NCI-H2081 treated with DMSO at 0.1 percent for 48 hours (cell line): ENCODE data around the gene EVC.
"Not testable (repeated sequence)": the region's sequence is repeated elsewhere in the genome, so short reads cannot be mapped to it uniquely, and the experiment has no call there.

Source experiments
- DNase-seq: peaks from one replicate; lab custom pipeline; 2025; lab: John Stamatoyannopoulos, UW

The EVC gene

DNA sequence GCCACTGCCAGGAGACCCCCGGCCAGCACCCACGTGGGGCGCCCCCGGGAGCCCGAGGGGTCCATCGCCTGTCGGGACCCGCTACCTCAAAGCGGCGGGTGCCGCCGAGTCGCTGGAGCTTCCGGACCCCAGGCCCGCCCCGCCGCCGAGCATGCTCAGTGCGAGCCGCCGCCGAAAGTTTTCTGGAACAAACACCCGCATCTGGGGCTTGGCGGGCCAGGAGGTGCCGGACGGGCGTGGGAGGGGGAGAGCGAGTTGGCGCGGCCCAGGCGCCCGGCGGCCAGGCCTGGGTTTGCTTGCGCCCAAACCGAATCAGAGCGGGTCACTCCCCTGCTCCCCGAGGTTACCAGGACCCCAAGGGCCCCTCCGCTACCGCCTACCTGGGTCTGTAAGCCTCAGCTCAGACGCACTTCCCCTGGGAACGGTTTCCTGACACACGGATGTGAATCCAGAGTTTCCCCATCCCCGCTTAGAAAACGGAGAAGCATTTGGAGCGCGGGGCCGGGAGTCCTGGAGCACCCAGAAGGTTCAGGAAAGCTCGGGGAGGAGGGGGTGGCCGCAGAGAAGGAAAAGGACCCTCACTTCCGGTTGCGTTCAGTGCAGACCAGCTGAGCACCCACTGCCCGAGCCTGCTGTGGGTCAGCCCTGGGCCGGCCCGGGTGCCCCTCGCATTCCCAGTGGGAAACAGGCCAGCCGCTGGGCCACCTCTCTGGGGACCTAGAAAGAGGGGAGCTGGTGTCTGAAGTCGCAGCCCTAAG is 2.4 kb upstream of the EVC start, which contains the start of gene EVC2:
TSS of gene EVC2 (minus strand) at position 111 of the 758 bp plus-strand sequence. CDS start at position 65, 46 bp downstream.
- no peak for DNase-seq

DNA sequence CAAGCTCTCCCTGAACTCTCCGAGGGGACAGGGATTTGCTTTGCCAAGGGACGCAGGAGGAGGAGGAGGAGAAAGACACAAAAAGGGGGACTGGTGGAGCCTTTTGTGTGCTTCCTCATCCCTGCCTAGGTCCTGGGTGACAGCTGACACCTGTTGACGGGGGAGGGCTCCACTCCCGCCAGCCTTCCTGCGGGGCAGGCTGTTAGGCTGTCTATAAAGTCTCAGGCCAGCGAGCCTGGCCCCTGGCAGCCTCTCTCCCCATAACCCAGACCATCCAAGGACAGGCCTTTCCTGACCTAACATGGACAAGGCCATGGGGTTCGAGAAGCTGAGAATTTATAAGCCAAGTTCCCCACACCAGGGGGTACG is 1.8 kb upstream of the EVC start:
- DNase-seq, result no peak

DNA sequence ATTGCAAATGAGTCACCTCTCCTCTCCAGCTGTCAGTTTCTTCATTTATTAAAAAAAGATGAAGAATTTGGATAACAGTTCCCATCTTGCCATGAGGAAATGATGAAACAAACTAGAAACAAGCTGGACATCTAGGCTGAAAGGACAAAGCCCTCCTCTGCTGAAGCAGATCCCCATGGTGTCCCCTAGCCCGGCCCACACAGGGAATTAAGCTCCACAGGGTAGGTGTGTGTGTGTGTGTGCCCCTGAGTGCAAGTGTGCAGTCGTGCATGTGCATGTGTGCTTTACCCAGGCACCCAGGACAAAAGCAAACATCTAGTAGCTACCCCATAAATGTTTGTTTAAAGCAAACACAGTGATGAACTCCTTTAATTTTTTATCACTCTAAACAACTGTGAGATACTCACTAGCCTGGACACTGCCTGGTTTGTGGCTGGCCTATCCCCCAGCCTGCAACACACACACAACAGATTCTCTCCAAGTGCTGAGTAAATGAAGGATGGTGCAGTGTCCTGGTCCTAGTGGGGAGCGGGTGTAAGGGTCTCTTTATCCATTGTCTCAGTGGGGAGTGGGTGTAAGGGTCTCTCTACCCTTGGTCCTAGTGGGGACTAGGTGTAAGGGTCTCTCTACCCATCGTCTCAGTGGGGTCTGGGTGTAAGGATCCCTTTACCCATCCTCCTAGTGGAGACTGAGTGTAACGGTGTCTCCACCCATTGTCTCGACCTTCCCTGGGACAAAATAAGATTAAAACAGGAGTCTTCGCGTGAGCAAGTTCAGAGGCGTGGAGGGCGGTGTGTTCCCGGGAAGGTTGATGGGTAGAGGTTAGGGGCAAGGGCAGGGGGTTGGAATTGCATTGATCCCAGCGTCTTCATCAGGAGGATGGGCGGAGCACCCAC is 688 bp upstream of the EVC start:
- DNase-seq, result no peak

DNA sequence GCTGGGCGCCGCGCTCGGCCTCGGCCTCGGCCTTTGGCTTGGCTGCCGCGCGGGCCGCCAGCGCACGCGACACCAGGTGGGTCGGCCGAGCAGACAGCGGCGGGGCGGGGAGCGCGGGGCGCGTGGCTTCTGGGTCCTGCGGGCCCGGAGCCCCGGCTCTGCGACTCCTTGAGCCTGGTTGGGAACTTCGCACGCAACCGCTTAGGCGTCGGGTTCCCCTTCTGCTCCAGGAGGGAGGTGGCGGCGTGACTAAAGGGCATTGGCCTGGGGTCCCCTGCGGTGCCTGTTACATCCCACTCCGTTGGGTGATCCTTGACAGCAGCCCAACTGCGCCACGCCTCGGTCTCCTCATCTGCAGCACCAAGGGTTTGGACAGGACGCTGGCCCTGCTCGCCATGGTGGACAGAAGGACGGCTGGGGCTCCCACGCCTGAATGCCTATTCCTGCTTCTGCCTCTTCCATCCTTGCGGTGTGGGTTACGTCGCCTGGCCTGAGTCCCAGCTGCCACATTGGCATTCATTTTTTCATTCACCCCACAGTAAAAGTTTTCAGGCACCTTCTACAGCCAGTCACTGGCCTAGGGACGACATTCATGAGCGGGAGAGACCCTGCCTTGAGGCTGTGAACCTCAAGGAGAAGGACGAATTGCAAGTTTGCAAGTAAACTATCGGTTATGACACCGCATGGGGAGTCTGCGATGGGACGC is 631 bp downstream of the EVC start:
- no peak for DNase-seq

DNA sequence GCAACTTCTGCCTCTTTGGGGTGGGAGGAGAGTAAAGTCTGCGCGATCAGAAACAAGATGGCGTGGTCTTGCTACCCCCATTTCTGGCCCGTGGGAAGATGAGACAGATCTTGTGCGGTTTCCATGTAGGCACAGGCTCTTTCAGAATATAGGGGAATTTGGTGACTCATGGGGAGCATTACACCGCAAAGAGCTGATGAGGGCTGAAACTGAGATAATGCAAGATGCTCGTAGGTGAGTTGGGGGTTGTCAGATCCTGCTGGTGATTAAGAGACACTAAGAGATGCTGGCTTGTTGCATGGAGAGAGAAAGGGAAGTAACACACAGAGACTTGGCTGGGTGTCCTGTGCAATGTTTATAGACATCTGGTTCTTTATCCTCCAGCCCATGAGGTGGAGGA is 1.5 kb downstream of the EVC start:
- DNase-seq, result no peak

DNA sequence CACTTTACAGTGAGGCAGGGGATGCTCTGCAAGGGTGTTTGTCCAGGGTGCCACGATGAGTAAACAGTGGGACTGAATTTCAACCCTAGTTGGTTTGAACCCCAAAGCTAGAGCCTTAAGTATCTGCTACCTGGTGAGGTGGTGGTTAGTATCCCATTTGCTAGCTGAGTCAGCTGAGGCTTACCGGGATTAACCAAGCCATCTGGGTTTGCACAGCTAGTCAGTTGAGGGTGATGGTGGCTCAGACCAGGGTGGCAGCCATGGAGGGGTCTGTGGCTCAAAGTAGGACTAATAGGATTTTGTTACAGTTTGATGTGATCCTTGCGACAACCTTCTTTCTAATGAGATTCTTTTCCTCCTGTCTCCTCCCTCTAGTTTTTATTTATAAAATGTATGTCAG is 1.9 kb downstream of the EVC start:
- no peak for DNase-seq

DNA sequence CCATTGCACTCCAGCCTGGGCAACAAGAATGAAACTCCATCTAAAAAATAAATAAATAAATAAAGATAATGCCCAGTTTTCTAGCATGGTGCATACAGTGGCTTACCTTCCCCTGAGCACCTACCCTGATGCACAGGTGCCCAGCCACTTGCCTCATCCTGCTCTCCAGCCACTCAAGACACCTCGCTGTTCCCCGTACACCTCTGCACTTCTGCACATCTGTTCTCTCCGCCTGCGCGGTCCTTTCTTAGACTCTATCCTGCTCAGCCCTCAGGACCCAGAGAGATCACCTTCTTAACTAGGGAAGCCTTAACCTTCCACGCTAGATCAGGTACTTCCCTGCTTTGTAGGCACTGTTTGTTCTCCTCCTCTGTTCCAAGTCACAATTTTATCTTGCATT is 2.9 kb downstream of the EVC start:
- DNase-seq, result no peak

DNA sequence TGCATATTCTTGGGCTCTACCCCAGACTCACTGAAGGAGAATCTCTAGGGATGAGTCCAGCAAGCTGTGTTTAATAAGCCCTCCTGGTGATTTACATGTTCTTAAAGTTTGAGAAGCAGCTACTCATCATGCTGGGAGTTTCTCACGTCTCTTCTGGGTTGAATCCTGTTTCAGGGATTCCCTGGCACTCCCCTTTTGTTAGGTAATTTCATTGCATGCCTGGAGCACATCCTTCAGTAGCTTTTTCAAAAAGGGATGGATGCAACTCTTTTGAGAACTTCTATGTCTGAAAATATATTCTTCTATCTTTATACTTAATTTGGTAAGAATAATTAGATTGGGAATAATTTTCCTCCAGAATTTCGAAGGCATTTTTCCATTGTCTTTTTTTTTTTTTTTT is 4.4 kb downstream of the EVC start:
- DNase-seq, result no peak

DNA sequence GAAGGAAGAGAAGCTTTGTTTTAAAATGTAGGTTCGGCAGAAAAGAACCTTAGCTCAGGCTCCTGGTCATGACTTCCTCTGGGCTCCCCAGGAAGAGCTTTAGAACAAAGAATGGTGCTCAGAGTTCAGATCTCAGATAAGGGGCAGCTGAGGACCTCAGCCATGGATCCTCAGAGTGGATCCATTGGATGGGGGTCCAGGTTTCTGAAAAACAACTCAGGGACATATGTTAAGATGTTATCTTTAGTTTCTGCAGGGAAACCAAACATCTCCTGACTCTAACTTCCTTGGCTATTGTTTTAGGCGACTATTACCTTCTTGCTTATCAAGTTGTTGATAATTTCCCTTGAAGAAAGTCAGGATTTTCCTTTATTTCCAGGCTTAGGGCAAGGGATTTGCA is 5.4 kb downstream of the EVC start:
- no peak for DNase-seq

DNA sequence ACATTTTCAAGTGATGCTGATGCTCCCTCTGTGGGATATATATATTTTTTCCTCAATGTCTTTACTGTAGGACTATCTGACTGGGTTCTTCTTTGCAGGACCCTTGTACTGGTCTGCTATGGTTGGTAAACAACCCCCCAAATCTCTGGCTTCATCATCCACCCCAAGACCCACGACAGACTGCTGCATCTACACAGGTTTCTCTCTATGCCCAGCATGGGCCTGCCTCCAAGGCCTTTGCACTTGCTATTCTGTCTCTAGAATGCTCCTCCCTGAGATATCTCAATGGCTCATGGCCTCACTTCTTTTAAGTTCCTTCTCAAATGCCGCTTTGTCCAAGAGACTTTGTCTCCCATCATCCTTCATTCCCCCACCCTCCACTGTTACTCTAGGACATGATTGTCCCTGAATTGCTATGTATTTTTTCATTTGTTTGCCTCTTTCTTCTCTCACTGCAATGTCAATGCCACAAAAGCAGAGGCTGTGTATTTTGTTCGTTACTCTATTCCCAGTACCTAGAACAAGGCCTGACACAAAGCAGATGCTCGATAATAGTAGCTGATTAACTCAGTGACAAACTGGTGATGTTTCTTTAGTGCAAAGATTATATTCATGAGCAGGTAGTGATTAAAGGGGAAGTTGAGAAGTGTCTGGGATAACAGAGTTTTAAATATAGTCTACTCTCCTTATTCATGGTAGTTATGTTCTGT is 6.6 kb downstream of the EVC start:
- DNase-seq, result no peak

DNA sequence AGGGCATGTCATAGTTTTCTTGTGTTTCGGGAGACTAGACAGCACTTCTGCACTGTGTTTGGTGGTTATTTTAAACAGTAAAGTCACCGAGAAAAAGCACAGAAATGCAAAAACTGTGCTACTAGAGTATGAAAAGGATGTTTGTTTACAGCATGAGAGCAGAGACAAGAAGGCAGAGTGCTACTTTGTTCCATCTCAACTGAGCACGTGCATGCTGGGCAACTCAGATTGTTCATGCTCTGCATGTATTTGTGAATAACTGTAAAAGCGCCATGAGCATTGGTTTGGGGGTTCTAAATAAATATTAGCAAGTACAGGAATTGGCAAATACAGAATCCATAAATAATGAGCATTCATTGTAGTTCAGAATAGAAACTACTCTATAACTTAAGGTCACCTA is 7.4 kb downstream of the EVC start:
- DNase-seq, result no peak

DNA sequence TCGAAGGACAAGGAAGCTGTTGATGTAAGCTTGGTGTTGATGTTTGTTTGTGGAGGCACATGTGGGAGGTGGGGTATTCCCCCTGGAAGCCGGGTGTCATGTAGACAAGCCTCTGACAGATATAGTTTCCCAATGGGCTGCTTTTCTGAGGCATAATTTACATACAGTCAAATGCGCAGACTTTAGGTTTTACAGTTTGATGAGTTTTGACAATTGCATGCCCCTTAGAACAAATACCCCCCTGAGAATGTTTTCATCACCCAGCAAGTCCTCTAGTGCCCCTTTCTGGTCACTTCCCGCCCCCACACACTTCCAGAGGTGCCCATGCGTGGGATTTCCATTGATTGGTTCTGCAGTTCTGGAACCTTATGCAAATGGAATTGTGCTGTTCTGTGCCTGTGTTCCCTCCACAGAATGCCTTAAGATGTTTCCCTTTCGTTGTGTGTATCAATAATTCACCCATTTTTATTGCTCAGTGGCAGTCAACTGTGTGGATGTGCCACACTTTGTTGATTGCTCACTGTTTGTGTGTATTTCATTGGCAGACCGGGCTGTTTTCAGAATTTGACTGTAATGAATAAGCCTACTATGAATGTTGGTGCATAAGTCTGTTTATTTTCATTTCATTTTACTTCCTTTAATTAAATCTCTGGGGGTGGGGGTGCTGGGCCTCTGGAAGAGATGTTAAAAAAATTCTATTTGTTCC is 8.5 kb downstream of the EVC start:
- no peak for DNase-seq

DNA sequence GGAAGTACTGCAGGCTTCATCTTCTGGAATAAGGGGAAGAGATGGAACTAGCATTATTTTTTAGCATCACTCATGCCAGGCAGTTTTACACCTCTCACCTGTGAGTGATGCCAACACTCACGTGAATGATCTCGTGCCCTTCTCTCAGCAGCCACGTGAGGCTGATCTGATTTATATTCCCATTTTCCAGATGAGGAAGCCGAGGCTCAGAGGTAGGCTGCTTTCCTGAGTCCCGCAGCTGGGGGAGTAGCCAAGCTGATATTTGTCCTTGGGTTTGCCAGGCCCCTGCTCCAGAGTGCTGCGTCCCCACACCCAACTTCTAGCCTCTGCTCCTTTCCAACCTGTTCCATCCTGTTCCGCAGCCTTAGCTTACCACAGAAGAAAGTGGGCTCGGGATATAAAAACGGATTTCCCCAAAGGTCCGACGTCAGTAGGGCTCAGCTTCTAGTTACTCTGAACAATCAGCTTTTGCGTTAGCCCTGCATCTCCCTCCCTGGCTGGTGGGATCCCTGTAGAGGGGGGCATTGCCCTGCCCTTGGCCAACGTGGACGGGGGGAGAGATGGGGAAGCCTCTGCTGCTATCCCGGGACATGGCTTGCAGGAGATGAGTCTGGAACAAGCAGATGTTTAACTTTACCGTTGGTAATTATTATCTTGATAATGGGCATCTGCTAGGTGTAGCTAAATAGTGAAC is 9.3 kb downstream of the EVC start:
- no peak for DNase-seq

DNA sequence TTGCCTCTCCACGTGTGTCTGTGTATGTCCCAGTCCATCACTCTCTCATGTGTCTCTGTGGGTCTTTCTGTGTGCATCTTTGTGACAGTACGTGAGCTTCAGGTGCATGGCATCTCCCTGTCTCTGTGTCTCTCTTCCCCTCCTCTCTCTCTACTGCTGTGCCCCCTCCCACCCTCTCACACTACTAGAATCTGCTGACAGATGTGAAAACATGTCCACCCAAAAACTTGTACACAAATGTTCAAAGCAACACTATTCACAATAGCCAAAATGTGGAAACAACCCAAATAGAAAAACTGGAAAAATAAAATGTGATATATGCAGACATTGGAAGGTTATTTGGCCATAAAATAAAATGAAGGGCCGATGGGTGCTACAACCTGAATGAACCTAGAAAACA is 10.0 kb downstream of the EVC start:
- no peak for DNase-seq

DNA sequence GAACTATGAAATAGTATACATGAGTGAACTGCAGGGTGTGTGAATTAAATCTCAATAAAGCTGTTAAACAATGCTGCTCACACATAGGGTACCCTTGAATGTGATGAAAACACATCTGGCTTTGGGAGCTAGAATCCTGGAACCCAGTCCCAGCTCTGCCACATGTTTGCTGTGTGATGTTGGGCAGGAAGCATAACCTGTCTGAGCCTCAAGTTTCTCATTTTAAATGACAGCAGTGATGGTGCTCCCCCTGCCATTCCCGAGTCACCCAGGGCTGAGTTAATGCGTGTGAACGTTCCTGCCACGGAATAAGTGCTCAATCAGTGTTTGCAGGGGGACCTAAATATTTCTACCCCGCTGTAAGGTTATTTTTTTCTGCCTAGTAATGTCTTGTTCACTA is 10.9 kb downstream of the EVC start:
- DNase-seq, result no peak

DNA sequence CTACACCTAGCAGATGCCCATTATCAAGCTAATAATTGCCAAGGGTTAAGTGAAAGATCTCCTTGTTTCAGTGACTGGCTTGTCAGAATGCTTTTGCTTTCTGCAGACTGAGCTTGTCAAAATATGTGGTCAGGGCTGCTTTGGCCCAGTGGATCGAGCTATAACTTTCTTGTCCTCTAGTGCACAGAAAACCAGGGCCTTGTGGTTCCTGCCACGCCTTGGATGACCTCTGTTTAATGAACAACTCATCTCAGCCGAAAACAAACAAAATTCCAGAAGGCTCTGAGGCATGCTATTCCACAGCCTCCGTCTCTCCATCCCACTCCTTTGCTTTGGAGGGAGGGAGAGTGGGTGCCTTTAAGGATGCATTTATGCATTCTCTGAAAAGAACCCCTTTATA is 11.3 kb downstream of the EVC start:
- no peak for DNase-seq

DNA sequence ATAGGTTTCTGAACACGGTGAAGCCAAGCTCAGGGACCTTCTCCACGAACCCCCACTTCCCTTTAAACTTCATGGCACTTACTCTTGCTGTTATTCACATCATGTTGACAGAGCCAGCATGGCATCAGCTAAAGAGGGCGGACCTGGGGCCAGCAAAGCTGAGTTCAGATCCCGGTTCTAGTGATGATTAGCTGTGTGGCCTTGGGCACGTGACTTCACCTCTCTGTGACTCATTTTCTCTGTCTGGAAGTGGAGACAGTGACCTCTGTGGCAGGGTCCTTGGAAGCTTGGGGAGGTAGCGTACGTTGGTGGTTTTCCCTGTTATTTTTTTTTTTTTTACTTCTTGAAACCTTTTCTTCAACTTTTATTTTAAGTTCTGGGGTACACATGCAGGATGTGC is 13.4 kb downstream of the EVC start:
- DNase-seq, result no peak

DNA sequence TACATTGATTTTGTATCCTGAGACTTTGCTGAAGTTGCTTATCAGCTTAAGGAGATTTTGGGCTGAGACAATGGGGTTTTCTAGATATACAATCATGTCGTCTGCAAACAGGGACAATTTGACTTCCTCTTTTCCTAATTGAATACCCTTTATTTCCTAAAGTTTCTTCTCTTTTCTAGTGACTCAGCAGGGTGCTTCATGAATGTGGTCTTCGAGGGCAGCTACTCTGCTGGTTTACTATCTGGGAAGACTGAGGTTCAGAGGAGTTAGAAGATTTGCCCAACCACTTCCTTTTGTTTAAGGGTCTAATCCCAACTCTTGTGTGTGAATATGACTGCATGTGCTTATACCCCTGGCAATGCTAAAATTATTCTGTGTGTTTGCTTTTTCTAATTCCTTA is 17.4 kb downstream of the EVC start:
- not testable (repeated sequence) for DNase-seq

DNA sequence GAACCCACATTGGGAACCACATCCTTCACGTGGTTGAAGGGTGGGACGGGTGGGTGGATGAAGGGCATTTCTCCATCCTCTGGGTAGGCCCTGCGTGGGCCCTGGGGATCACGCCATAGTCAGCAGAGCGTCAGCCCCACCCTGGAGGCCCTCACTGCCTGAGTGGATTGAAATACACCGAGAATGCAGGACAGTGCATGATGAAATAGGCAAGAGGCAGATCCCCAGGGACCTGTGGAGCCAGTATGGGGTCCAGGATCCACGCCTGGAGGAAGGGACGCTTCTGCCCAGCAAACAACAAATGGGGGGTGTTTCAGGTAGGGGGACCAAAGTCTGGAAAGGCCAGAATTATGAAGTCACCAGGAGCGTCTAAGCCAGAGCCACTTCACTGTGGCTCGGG is 19.4 kb downstream of the EVC start:
- DNase-seq, result no peak

DNA sequence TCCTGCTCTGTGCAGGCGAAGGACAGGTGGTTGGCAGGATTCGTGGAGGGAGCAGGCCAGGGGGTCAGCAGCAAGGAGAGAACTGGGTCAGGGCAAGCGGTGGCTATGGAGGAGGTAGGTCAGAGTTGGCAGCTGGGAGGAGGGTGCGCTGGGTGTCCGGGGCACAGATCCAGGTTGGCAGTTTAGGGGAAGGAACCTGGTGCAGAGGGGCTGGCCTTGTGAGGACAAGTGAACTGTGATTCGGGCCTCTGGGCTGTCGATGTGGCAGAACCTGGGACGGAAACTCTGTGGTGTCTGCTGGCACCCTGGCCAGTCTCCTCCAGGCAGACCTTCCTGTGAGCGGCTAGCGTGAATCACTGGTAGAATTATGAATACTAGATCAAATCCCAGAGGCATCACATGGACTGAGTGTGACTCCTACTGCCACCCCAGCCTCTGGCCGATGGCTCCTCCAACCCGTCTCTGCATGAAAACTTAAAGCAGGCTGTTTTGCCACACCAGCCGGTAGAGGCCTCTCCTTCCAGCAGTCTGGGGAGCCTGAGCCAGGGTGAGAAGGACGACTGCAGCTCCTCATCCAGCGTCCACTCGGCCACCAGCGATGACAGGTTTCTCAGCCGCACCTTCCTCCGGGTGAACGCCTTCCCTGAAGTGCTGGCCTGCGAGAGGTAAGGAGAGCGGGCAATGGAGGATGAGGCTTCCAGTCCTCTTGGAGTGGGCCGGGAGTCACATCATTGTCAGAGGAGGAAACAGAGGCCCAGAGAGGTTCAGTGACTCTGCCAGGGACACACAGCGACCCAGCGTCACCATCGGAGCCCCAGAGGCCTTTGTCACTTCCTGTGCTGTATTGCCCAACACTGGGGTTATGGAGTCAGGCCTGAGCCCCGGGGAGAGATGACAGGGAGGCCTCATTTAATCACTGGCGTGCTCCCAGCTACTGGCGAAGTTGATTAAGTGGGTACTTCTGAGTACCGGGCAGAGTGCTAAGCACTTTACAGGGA is 20.3 kb downstream of the EVC start:
- DNase-seq, result no peak
